Measurements from ENCODE around the gene CCT3.
"Not testable (repeated sequence)": the region's sequence is repeated elsewhere in the genome, so short reads cannot be mapped to it uniquely, and the experiment has no call there.

CCT3 gene

GRCh38 chr1:156366378-156367166, 28.5 kb upstream of the CCT3 start:
- Histone ChIP-seq H3K9ac (ENCODE audit: low read depth, low read length) (no peak overlapping the region), H3K4me1 (ENCODE audit: control insufficient read depth, insufficient read depth, low read length) (no peaks in the 10 kb centered on the region), H3K27me3 (ENCODE audit: control insufficient read depth, insufficient read depth, low read length) (peaks cover 22% of the 10 kb centered on the region), H3K9me3 (ENCODE audit: control insufficient read depth, insufficient read depth, low read length) (no peaks in the 10 kb centered on the region), H3K36me3 (ENCODE audit: control insufficient read depth, insufficient read depth, low read length) (no peaks in the 10 kb centered on the region), H3K4me3 (ENCODE audit: low read depth, low read length) (no peak overlapping the region)

- no peak overlapping the region for H3K4me3 ChIP-seq (ENCODE audit: low read depth, low read length)
Measured at GRCh38 chr1:156365754-156366153, 27.7 kb upstream of the CCT3 start.

GRCh38 chr1:156360534-156360933, 22.4 kb upstream of the CCT3 start:
- Histone ChIP-seq H3K4me3 (ENCODE audit: low read depth, low read length) (no peak overlapping the region), H3K9me3 (ENCODE audit: control insufficient read depth, insufficient read depth, low read length) (no peaks in the 10 kb centered on the region), H3K27me3 (ENCODE audit: control insufficient read depth, insufficient read depth, low read length) (peaks cover 4% of the 10 kb centered on the region), H3K9ac (ENCODE audit: low read depth, low read length) (no peak overlapping the region), H3K36me3 (ENCODE audit: control insufficient read depth, insufficient read depth, low read length) (no peaks in the 10 kb centered on the region), H3K4me1 (ENCODE audit: control insufficient read depth, insufficient read depth, low read length) (no peaks in the 10 kb centered on the region)

More at GRCh38 chr1:156365754-156366153, 27.7 kb upstream of the CCT3 start:
- no peaks in the 10 kb centered on the region for H3K36me3 ChIP-seq (ENCODE audit: control insufficient read depth, insufficient read depth, low read length)
- H3K4me1 ChIP-seq (ENCODE audit: control insufficient read depth, insufficient read depth, low read length), result no peaks in the 10 kb centered on the region
- H3K27me3 ChIP-seq (ENCODE audit: control insufficient read depth, insufficient read depth, low read length), result peaks cover 21% of the 10 kb centered on the region
- no peak overlapping the region for H3K9ac ChIP-seq (ENCODE audit: low read depth, low read length)
- no peaks in the 10 kb centered on the region for H3K9me3 ChIP-seq (ENCODE audit: control insufficient read depth, insufficient read depth, low read length)

DNA sequence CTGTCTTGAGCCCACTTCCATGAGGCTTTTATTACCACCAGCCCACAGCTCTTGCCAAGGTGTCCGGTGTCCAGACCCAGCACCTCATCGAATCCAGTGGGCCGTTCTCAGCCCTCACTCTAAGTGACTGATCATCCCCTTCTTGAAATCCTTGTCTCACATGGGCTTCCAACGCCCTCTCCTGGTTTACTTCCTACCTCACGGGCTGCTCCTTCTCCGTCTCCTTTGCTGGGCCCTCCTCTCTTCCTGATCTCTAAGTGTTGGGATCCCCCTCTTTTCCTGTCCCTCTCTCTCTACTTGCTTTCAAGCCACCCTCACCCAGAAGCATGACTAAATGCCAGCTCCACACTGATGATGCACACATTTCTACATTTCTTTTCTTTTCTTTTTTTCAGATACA, 21.9 kb upstream of the CCT3 start:
- no peak overlapping the region for H3K9ac ChIP-seq (ENCODE audit: low read depth, low read length)
- H3K9me3 ChIP-seq (ENCODE audit: control insufficient read depth, insufficient read depth, low read length), result no peaks in the 10 kb centered on the region
- peaks cover 4% of the 10 kb centered on the region for H3K27me3 ChIP-seq (ENCODE audit: control insufficient read depth, insufficient read depth, low read length)
- no peak overlapping the region for H3K4me3 ChIP-seq (ENCODE audit: low read depth, low read length)
- no peaks in the 10 kb centered on the region for H3K4me1 ChIP-seq (ENCODE audit: control insufficient read depth, insufficient read depth, low read length)
- no peaks in the 10 kb centered on the region for H3K36me3 ChIP-seq (ENCODE audit: control insufficient read depth, insufficient read depth, low read length)

DNA sequence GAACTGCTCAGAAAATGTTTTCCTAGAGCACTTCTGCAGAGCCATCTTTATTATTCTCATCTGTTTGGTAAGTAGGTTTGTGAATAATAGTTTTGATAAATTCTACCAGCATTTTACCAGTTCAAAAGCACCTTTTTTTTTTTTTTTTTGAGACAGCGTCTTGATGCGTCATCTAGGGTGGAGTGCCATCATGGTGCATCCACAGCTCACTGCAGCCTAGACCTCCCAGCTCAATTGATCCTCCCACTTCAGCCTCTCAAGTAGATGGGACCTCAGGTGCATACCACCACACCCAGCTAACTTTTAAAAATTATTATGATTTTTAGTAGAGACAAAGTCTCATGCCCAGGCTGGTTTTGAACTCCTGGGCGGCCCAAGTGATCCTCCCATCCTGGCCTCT, 21.2 kb upstream of the CCT3 start:
- Histone ChIP-seq H3K27me3 (ENCODE audit: control insufficient read depth, insufficient read depth, low read length) (peaks cover 4% of the 10 kb centered on the region), H3K4me3 (ENCODE audit: low read depth, low read length) (no peak overlapping the region), H3K4me1 (ENCODE audit: control insufficient read depth, insufficient read depth, low read length) (no peaks in the 10 kb centered on the region), H3K9me3 (ENCODE audit: control insufficient read depth, insufficient read depth, low read length) (no peaks in the 10 kb centered on the region), H3K36me3 (ENCODE audit: control insufficient read depth, insufficient read depth, low read length) (no peaks in the 10 kb centered on the region), H3K9ac (ENCODE audit: low read depth, low read length) (no peak overlapping the region)

GRCh38 chr1:156358641-156359040, 20.5 kb upstream of the CCT3 start:
- H3K9ac ChIP-seq (ENCODE audit: low read depth, low read length), result no peak overlapping the region
- no peaks in the 10 kb centered on the region for H3K4me1 ChIP-seq (ENCODE audit: control insufficient read depth, insufficient read depth, low read length)
- peaks cover 4% of the 10 kb centered on the region for H3K27me3 ChIP-seq (ENCODE audit: control insufficient read depth, insufficient read depth, low read length)
- no peak overlapping the region for H3K4me3 ChIP-seq (ENCODE audit: low read depth, low read length)
- no peaks in the 10 kb centered on the region for H3K9me3 ChIP-seq (ENCODE audit: control insufficient read depth, insufficient read depth, low read length)
- no peaks in the 10 kb centered on the region for H3K36me3 ChIP-seq (ENCODE audit: control insufficient read depth, insufficient read depth, low read length)

- H3K4me1 ChIP-seq (ENCODE audit: control insufficient read depth, insufficient read depth, low read length), result no peaks in the 10 kb centered on the region
- H3K9me3 ChIP-seq (ENCODE audit: control insufficient read depth, insufficient read depth, low read length), result no peaks in the 10 kb centered on the region
- no peak overlapping the region for H3K9ac ChIP-seq (ENCODE audit: low read depth, low read length)
- peaks cover 4% of the 10 kb centered on the region for H3K27me3 ChIP-seq (ENCODE audit: control insufficient read depth, insufficient read depth, low read length)
- no peak overlapping the region for H3K4me3 ChIP-seq (ENCODE audit: low read depth, low read length)
- H3K36me3 ChIP-seq (ENCODE audit: control insufficient read depth, insufficient read depth, low read length), result no peaks in the 10 kb centered on the region
Measured at GRCh38 chr1:156357977-156358376, 19.9 kb upstream of the CCT3 start.

- Histone ChIP-seq H3K36me3 (ENCODE audit: control insufficient read depth, insufficient read depth, low read length) (no peaks in the 10 kb centered on the region), H3K9me3 (ENCODE audit: control insufficient read depth, insufficient read depth, low read length) (no peaks in the 10 kb centered on the region), H3K4me3 (ENCODE audit: low read depth, low read length) (peak overlapping the region; percentile 80), H3K4me1 (ENCODE audit: control insufficient read depth, insufficient read depth, low read length) (no peaks in the 10 kb centered on the region), H3K27me3 (ENCODE audit: control insufficient read depth, insufficient read depth, low read length) (peaks cover 4% of the 10 kb centered on the region), H3K9ac (ENCODE audit: low read depth, low read length) (peak overlapping the region; percentile 16)
Measured at GRCh38 chr1:156356875-156357534, 18.9 kb upstream of the CCT3 start.

- Histone ChIP-seq H3K36me3 (ENCODE audit: control insufficient read depth, insufficient read depth, low read length) (no peaks in the 10 kb centered on the region), H3K4me1 (ENCODE audit: control insufficient read depth, insufficient read depth, low read length) (no peaks in the 10 kb centered on the region), H3K27me3 (ENCODE audit: control insufficient read depth, insufficient read depth, low read length) (peaks cover 4% of the 10 kb centered on the region), H3K9me3 (ENCODE audit: control insufficient read depth, insufficient read depth, low read length) (no peaks in the 10 kb centered on the region), H3K9ac (ENCODE audit: low read depth, low read length) (no peak overlapping the region), H3K4me3 (ENCODE audit: low read depth, low read length) (peak overlapping the region; percentile 80)
Measured at GRCh38 chr1:156356262-156356874, 18.3 kb upstream of the CCT3 start.

GRCh38 chr1:156352481-156352880, 14.4 kb upstream of the CCT3 start:
- H3K9me3 ChIP-seq (ENCODE audit: control insufficient read depth, insufficient read depth, low read length); H3K27me3 ChIP-seq (ENCODE audit: control insufficient read depth, insufficient read depth, low read length); H3K4me3 ChIP-seq (ENCODE audit: low read depth, low read length); H3K4me1 ChIP-seq (ENCODE audit: control insufficient read depth, insufficient read depth, low read length); H3K9ac ChIP-seq (ENCODE audit: low read depth, low read length); H3K36me3 ChIP-seq (ENCODE audit: control insufficient read depth, insufficient read depth, low read length): not testable (repeated sequence)

GRCh38 chr1:156347331-156347730, 9.2 kb upstream of the CCT3 start:
- H3K4me1 ChIP-seq (ENCODE audit: control insufficient read depth, insufficient read depth, low read length), result no peaks in the 10 kb centered on the region

DNA sequence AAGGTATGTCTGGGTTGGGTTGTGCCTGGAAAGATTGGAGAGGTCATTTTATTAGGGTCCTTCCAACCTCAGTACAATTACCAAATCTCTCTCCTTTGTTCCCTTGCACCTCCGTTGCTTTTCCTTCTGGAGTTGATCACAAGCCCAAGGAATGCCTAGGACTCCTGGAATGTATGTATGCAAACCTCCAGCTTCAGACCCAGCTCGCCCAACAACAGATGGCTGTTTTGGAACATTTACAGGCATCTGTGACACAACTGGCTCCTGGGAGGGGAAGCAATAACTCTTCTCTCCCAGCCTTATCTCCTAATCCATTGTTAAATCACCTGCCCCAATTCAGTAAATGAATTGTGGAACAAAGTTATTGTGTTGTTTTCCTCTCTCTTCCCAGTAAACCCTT, 8.5 kb upstream of the CCT3 start:
- no peaks in the 10 kb centered on the region for H3K4me1 ChIP-seq (ENCODE audit: control insufficient read depth, insufficient read depth, low read length)
- no peak overlapping the region for H3K4me3 ChIP-seq (ENCODE audit: low read depth, low read length)
- no peaks in the 10 kb centered on the region for H3K36me3 ChIP-seq (ENCODE audit: control insufficient read depth, insufficient read depth, low read length)
- H3K27me3 ChIP-seq (ENCODE audit: control insufficient read depth, insufficient read depth, low read length), result no peaks in the 10 kb centered on the region
- H3K9ac ChIP-seq (ENCODE audit: low read depth, low read length), result no peak overlapping the region
- H3K9me3 ChIP-seq (ENCODE audit: control insufficient read depth, insufficient read depth, low read length), result no peaks in the 10 kb centered on the region

More at GRCh38 chr1:156347331-156347730, 9.2 kb upstream of the CCT3 start:
- no peak overlapping the region for H3K9ac ChIP-seq (ENCODE audit: low read depth, low read length)
- no peaks in the 10 kb centered on the region for H3K27me3 ChIP-seq (ENCODE audit: control insufficient read depth, insufficient read depth, low read length)
- H3K4me3 ChIP-seq (ENCODE audit: low read depth, low read length), result no peak overlapping the region
- no peaks in the 10 kb centered on the region for H3K36me3 ChIP-seq (ENCODE audit: control insufficient read depth, insufficient read depth, low read length)
- H3K9me3 ChIP-seq (ENCODE audit: control insufficient read depth, insufficient read depth, low read length), result no peaks in the 10 kb centered on the region

All from iPS-15b (cell line).